ENCODE results near the gene MN1. TPM values are rescaled to one million over a fixed set of nuclear protein-coding genes. Genes with fewer than 3 reads are reported as not detected.

The MN1 gene
- polyA plus RNA-seq, 3 donors = 0.06 to 0.38 (median 0.29) TPM

GRCh38 chr22:27788500-27789288, 12.9 kb downstream of the MN1 start:
- no peak overlapping the region for H3K9ac ChIP-seq (ENCODE audit: insufficient read depth, low read length, poor library complexity, severe bottlenecking)
- Mint-ChIP-seq H3K4me3 (no peak overlapping the region), H3K9me3 (no peaks in the 10 kb centered on the region), H3K36me3 (no peaks in the 10 kb centered on the region), H3K4me1 (peaks cover 12% of the 10 kb centered on the region), H3K27me3 (ENCODE audit: low read depth in 3 of 3) (peaks cover 14 to 21% (median 21%) of the 10 kb centered on the region in 3 donors), H3K27ac (no peak overlapping the region)
- peaks cover 0 to 8% of the 10 kb centered on the region in 2 donors for H3K4me1 ChIP-seq (ENCODE audit: control insufficient read depth in 1 of 2, insufficient read depth in 2 of 2, low read length in 2 of 2)
- no peak overlapping the region for H3K4me2 ChIP-seq (replicated peaks; ENCODE audit: extremely low read depth, low read length, poor library complexity, severe bottlenecking)
- H3K4me3 ChIP-seq (replicated peaks in 1 of 3; ENCODE audit: low read depth in 2 of 3, low read length in 3 of 3) = no peak overlapping the region
- intact Hi-C loops (cut with micrococcal nuclease) = no loop called here
- no peak for TF ChIP-seq CTCF (IDR thresholded peaks at IDR 0.05)
- H3K9me3 ChIP-seq (replicated peaks in 1 of 2; ENCODE audit: control insufficient read depth in 1 of 2, insufficient read depth in 1 of 2, low read length in 2 of 2) = no peaks in the 10 kb centered on the region
- H2AFZ ChIP-seq (ENCODE audit: insufficient read depth, low read depth, low read length, poor library complexity, severe bottlenecking) = no peak overlapping the region
- DNase-seq = no peak
- H3K27ac ChIP-seq (ENCODE audit: low read depth in 1 of 2, low read length in 2 of 2) = no peak overlapping the region
- WGBS (ENCODE audit: insufficient coverage) = 100% methylated on average over 4 of the region's 20 CpGs
- H3K79me2 ChIP-seq (ENCODE audit: insufficient read depth, low read length) = no peaks in the 10 kb centered on the region
- H3K27me3 ChIP-seq (ENCODE audit: control insufficient read depth in 2 of 2, insufficient read depth in 2 of 2, low read length in 2 of 2) = peaks cover 0 to 5% of the 10 kb centered on the region in 2 donors
- no peaks in the 10 kb centered on the region for H4K20me1 ChIP-seq (ENCODE audit: insufficient read depth, low read length)
- H3K36me3 ChIP-seq (replicated peaks in 1 of 2; ENCODE audit: control insufficient read depth in 1 of 2, insufficient read depth in 2 of 2, low read length in 2 of 2) = no peaks in the 10 kb centered on the region

- H3K4me3 Mint-ChIP-seq = no peak overlapping the region
- 100% methylated on average over 4 of the region's 13 CpGs for WGBS (ENCODE audit: insufficient coverage)
- intact Hi-C loops (cut with micrococcal nuclease) = no loop called here
Measured at GRCh38 chr22:27786965-27787364, 14.6 kb downstream of the MN1 start.

More at GRCh38 chr22:27786965-27787364, 14.6 kb downstream of the MN1 start:
- no peak overlapping the region for H3K27ac Mint-ChIP-seq
- Histone ChIP-seq H3K27me3 (ENCODE audit: control insufficient read depth in 2 of 2, insufficient read depth in 2 of 2, low read length in 2 of 2) (peaks cover 0 to 5% of the 10 kb centered on the region in 2 donors), H3K9me3 (replicated peaks in 1 of 2; ENCODE audit: control insufficient read depth in 1 of 2, insufficient read depth in 1 of 2, low read length in 2 of 2) (no peaks in the 10 kb centered on the region), H3K9ac (ENCODE audit: insufficient read depth, low read length, poor library complexity, severe bottlenecking) (no peak overlapping the region), H3K4me2 (replicated peaks; ENCODE audit: extremely low read depth, low read length, poor library complexity, severe bottlenecking) (no peak overlapping the region), H3K27ac (ENCODE audit: low read depth in 1 of 2, low read length in 2 of 2) (no peak overlapping the region), H3K36me3 (replicated peaks in 1 of 2; ENCODE audit: control insufficient read depth in 1 of 2, insufficient read depth in 2 of 2, low read length in 2 of 2) (no peaks in the 10 kb centered on the region), H3K4me1 (ENCODE audit: control insufficient read depth in 1 of 2, insufficient read depth in 2 of 2, low read length in 2 of 2) (peaks cover 0 to 8% of the 10 kb centered on the region in 2 donors), H2AFZ (ENCODE audit: insufficient read depth, low read depth, low read length, poor library complexity, severe bottlenecking) (no peak overlapping the region), H3K4me3 (replicated peaks in 1 of 3; ENCODE audit: low read depth in 2 of 3, low read length in 3 of 3) (no peak overlapping the region), H4K20me1 (ENCODE audit: insufficient read depth, low read length) (no peaks in the 10 kb centered on the region), H3K79me2 (ENCODE audit: insufficient read depth, low read length) (no peaks in the 10 kb centered on the region)
- H3K27me3 Mint-ChIP-seq (ENCODE audit: low read depth in 3 of 3) = peaks cover 14 to 23% (median 21%) of the 10 kb centered on the region in 3 donors
- TF ChIP-seq CTCF (IDR thresholded peaks at IDR 0.05) = no peak
- H3K9me3 Mint-ChIP-seq = no peaks in the 10 kb centered on the region
- H3K36me3 Mint-ChIP-seq = no peaks in the 10 kb centered on the region
- DNase-seq = no peak
- peaks cover 12% of the 10 kb centered on the region for H3K4me1 Mint-ChIP-seq

All from CD14-positive monocyte (primary cell).